GM04504 (cell line): ENCODE measurements around the gene DAB1.
A peak's percentile ranks its signal among the peaks of the same experiment; 100 is the strongest.

Experiments
- DNase-seq: peaks from one replicate; pipeline ENCODE4 v3.0.0-alpha.2; 2012; ENCODE audit warnings: low read depth

Gene DAB1

GRCh38 chr1:56973923-56974742 is 449.7 kb downstream of the DAB1 start:
- DNase-seq, result no peak

GRCh38 chr1:56972976-56973375 is 450.9 kb downstream of the DAB1 start:
- no peak for DNase-seq

GRCh38 chr1:56970280-56970679 is 453.6 kb downstream of the DAB1 start:
- no peak for DNase-seq

- DNase-seq, result no peak
Measured at GRCh38 chr1:56968878-56969495, 454.9 kb downstream of the DAB1 start.

GRCh38 chr1:56967900-56968832 is 455.7 kb downstream of the DAB1 start:
- no peak for DNase-seq

GRCh38 chr1:56967355-56967754 is 456.5 kb downstream of the DAB1 start:
- no peak for DNase-seq

GRCh38 chr1:56966698-56966999 is 457.2 kb downstream of the DAB1 start:
- no peak for DNase-seq

GRCh38 chr1:56965916-56966697 is 457.8 kb downstream of the DAB1 start, which contains the start of gene C8B:
Gene C8B (minus strand): TSS chr1:56966015. CDS start chr1:56965948, 67 bp downstream.
- no peak for DNase-seq

- DNase-seq, result no peak
Measured at GRCh38 chr1:56965191-56965590, 458.7 kb downstream of the DAB1 start.

- no peak for DNase-seq
Measured at GRCh38 chr1:56964349-56965017, 459.4 kb downstream of the DAB1 start.

- DNase-seq, result no peak
Measured at GRCh38 chr1:56963667-56964066, 460.2 kb downstream of the DAB1 start.

- no peak for DNase-seq
Measured at GRCh38 chr1:56961426-56961825, 462.4 kb downstream of the DAB1 start.

- peak; percentile 49 for DNase-seq
Measured at GRCh38 chr1:56958526-56958925, 465.3 kb downstream of the DAB1 start.

GRCh38 chr1:56957931-56958330 is 465.9 kb downstream of the DAB1 start:
- DNase-seq, result no peak

GRCh38 chr1:56954664-56955063 is 469.2 kb downstream of the DAB1 start:
- DNase-seq, result no peak

- no peak for DNase-seq
Measured at GRCh38 chr1:56953386-56953785, 470.5 kb downstream of the DAB1 start.

- no peak for DNase-seq
Measured at GRCh38 chr1:56952501-56952900, 471.4 kb downstream of the DAB1 start.

- peak; percentile 36 for DNase-seq
Measured at GRCh38 chr1:56948403-56949023, 475.3 kb downstream of the DAB1 start.
